ENCODE results near the gene PATZ1. TPM values are rescaled to one million over a fixed set of nuclear protein-coding genes. Genes with fewer than 3 reads are reported as not detected.

Gene PATZ1
- total and polyA plus RNA-seq, 2 of the 8 experiments (the other 6 are each of a cell fraction or from before 2014, with no cell fraction given) = 62.1 to 70.9 TPM

- TF ChIP-seq SIN3A (conservative IDR thresholded peaks at IDR 0.05 in 1 of 2, IDR thresholded peaks at IDR 0.05 in 1 of 2; ENCODE audit: low read depth in 1 of 2, low read length in 2 of 2) (no peak), EZH2 (IDR thresholded peaks at IDR 0.05; ENCODE audit: low read depth, low read length, severe bottlenecking) (no peak)
Measured at GRCh38 chr22:31341386-31342088, 4.6 kb downstream of the PATZ1 start (continued).
